SK-N-SH treated with all-trans-retinoic acid at 6 μM for 48 hours (cell line): Measurements from ENCODE around the gene IQSEC2.
A peak's percentile ranks its signal among the peaks of the same experiment; 100 is the strongest.

Source experiments
- ATAC-seq: fragments of 200-7000 bp; cut with Tn5 transposase; 3 replicates; pipeline ENCODE4 v1.9.1; 2020; ENCODE audit warnings: mild to moderate bottlenecking, moderate library complexity
- BACH2 ChIP-seq: fragments of 250-450 bp; sonication (Bioruptor Pico); IDR thresholded peaks from 2 replicates; pipeline ENCODE4 v1.9.0; 2021; ENCODE audit warnings: mild to moderate bottlenecking, borderline replicate concordance
- CSDC2 ChIP-seq: fragments of 250-450 bp; sonication (Bioruptor Pico); IDR thresholded peaks from 2 replicates; pipeline ENCODE4 v1.5.0; 2020; ENCODE audit warnings: mild to moderate bottlenecking, moderate library complexity
- CSRNP3 ChIP-seq: fragments of 250-450 bp; sonication (Bioruptor Pico); IDR thresholded peaks from 2 replicates; pipeline ENCODE4 v1.5.1; 2021; ENCODE audit warnings: mild to moderate bottlenecking, moderate library complexity
- ESRRG ChIP-seq: fragments of 250-450 bp; sonication (Bioruptor Pico); IDR thresholded peaks from 2 replicates; pipeline ENCODE4 v1.6.1; 2021; ENCODE audit warnings: mild to moderate bottlenecking
- GLIS3 ChIP-seq: fragments of 250-450 bp; sonication (Bioruptor Pico); IDR thresholded peaks from 2 replicates; pipeline ENCODE4 v1.5.0; 2020; ENCODE audit warnings: mild to moderate bottlenecking, moderate library complexity
- ISL1 ChIP-seq: fragments of 250-450 bp; sonication (Bioruptor Pico); IDR thresholded peaks from 2 replicates; pipeline ENCODE4 v2.1.2; 2022; ENCODE audit warnings: mild to moderate bottlenecking, moderate library complexity
- OSR1 ChIP-seq: fragments of 250-450 bp; sonication (Bioruptor Pico); IDR thresholded peaks from 2 replicates; pipeline ENCODE4 v1.8.0; 2022; ENCODE audit warnings: moderate library complexity, mild to moderate bottlenecking, inconsistent platforms
- PPARA ChIP-seq: fragments of 250-450 bp; sonication (Bioruptor Pico); IDR thresholded peaks from 2 replicates; pipeline ENCODE4 v1.5.0; 2020; ENCODE audit warnings: mild to moderate bottlenecking, borderline replicate concordance
- RARB ChIP-seq: fragments of 250-450 bp; sonication (Bioruptor Pico); IDR thresholded peaks from 2 replicates; pipeline ENCODE4 v1.8.0; 2021; ENCODE audit warnings: mild to moderate bottlenecking, moderate library complexity
- SNAI2 ChIP-seq: fragments of 250-450 bp; sonication (Bioruptor Pico); IDR thresholded peaks from 2 replicates; pipeline ENCODE4 v1.5.0; 2020; ENCODE audit warnings: mild to moderate bottlenecking, moderate library complexity
- TOX ChIP-seq: fragments of 250-450 bp; sonication (Bioruptor Pico); IDR thresholded peaks from 2 replicates; pipeline ENCODE4 v1.8.0; 2021; ENCODE audit warnings: mild to moderate bottlenecking, moderate library complexity, borderline replicate concordance
- ZC3H10 ChIP-seq: fragments of 250-450 bp; sonication (Bioruptor Pico); IDR thresholded peaks from 2 replicates; pipeline ENCODE4 v1.5.1; 2021; ENCODE audit warnings: mild to moderate bottlenecking, moderate library complexity
- ZFP3 ChIP-seq: fragments of 250-450 bp; sonication (Bioruptor Pico); IDR thresholded peaks from 2 replicates; pipeline ENCODE4 v1.5.0; 2020; ENCODE audit warnings: mild to moderate bottlenecking, moderate library complexity
- ZFP30 ChIP-seq: fragments of 450-650 bp; formaldehyde crosslinking; IDR thresholded peaks from 2 replicates; pipeline ENCODE4 v1.5.0; 2022; ENCODE audit warnings: mild to moderate bottlenecking, moderate library complexity
- ZNF565 ChIP-seq: fragments of 450-650 bp; formaldehyde crosslinking; conservative IDR thresholded peaks from 2 replicates; pipeline ENCODE4 v1.5.0; 2020; ENCODE audit warnings: low read depth, mild to moderate bottlenecking, moderate library complexity
- ZNF70 ChIP-seq: fragments of 450-650 bp; formaldehyde crosslinking; IDR thresholded peaks from 2 replicates; pipeline ENCODE4 v1.5.0; 2020; ENCODE audit warnings: mild to moderate bottlenecking, moderate library complexity
- ZNF8 ChIP-seq: fragments of 450-650 bp; formaldehyde crosslinking; IDR thresholded peaks from 2 replicates; pipeline ENCODE4 v1.5.0; 2020; ENCODE audit warnings: mild to moderate bottlenecking, moderate library complexity
- TF ChIP-seq, protein P1 (sequence below): fragments of 250-450 bp; sonication (Bioruptor Pico); IDR thresholded peaks from 2 replicates; pipeline ENCODE4 v1.5.0; 2020; ENCODE audit warnings: mild to moderate bottlenecking, moderate library complexity
- TF ChIP-seq, protein P2 (sequence below): fragments of 250-450 bp; sonication (Bioruptor Pico); IDR thresholded peaks from 2 replicates; pipeline ENCODE4 v1.8.0; 2021; ENCODE audit warnings: low read depth, mild to moderate bottlenecking, moderate library complexity, borderline replicate concordance

The IQSEC2 gene

DNA sequence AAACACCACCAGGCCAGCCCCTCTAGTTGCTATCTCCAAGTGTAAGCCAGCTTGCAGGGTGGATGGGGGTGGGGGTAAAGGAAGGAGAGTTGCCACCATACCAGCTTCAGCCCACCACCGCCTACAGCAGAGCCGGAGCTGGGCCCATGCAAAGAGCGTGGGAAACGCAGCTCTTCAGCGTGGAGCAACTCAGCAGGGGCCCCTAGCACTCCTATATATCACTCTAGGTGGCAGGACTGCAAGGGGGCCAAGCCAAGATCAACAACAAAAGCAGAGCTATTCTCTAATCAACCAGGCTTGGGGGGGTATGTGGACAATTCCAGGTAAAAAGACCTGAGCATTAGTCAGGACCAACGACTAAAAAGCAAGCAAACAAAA, 35.5 kb upstream of the IQSEC2 start:
- TF ChIP-seq ISL1 (CRISPR knock-in tag) (no peak), ESRRG (CRISPR knock-in tag) (no peak), ZFP3 (no peak), ZNF8 (no peak), OSR1 (no peak), TOX (CRISPR knock-in tag) (no peak), RARB (no peak), BACH2 (CRISPR knock-in tag) (no peak), ZNF565 (no peak), PPARA (CRISPR knock-in tag) (no peak), ZNF70 (CRISPR knock-in tag) (no peak), CSDC2 (CRISPR knock-in tag) (no peak), SNAI2 (CRISPR knock-in tag) (no peak), ZC3H10 (CRISPR knock-in tag) (no peak), ZFP30 (no peak), GLIS3 (CRISPR knock-in tag) (no peak)
- TF ChIP-seq, protein P1, sequence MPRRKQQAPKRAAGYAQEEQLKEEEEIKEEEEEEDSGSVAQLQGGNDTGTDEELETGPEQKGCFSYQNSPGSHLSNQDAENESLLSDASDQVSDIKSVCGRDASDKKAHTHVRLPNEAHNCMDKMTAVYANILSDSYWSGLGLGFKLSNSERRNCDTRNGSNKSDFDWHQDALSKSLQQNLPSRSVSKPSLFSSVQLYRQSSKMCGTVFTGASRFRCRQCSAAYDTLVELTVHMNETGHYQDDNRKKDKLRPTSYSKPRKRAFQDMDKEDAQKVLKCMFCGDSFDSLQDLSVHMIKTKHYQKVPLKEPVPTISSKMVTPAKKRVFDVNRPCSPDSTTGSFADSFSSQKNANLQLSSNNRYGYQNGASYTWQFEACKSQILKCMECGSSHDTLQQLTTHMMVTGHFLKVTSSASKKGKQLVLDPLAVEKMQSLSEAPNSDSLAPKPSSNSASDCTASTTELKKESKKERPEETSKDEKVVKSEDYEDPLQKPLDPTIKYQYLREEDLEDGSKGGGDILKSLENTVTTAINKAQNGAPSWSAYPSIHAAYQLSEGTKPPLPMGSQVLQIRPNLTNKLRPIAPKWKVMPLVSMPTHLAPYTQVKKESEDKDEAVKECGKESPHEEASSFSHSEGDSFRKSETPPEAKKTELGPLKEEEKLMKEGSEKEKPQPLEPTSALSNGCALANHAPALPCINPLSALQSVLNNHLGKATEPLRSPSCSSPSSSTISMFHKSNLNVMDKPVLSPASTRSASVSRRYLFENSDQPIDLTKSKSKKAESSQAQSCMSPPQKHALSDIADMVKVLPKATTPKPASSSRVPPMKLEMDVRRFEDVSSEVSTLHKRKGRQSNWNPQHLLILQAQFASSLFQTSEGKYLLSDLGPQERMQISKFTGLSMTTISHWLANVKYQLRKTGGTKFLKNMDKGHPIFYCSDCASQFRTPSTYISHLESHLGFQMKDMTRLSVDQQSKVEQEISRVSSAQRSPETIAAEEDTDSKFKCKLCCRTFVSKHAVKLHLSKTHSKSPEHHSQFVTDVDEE (CRISPR knock-in tag) = no peak
- no peak for ATAC-seq

DNA sequence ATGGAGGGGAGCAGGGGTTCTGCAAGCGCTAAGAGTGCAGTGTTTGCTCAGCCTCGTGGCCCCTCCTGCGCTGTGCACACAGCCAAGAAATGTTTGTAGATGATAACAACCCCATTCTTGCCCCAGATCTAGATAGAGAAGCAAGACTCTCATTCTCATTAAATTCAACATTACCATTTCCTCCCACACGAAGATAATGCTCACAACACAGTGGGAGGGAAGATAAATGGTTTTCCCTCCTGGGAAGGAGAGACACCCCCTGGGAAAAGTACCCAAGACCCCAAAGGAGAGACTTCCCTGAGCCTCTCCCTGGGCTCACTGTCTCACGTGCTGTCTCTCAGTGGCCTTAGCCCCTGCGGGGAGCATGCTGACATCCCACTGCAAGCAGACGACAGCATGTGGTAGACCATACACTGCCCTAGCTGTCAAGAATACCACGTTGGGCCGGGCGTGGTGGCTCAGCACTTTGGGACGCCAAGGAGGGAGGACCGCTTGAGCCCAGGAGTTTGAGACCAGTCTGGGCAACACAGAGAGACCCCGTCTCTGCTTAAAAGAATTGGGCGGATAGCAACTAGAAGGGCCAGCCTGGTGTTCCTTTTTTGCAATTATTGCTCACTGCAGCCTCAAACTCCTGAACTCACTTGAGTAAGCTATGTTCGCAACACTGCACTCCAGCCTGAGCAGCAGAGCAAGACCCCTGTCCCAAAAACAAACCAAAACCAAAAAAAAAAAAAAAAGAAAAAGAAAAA, 34.9 kb upstream of the IQSEC2 start:
- ATAC-seq = no peak
- TF ChIP-seq SNAI2 (CRISPR knock-in tag) = no peak
- TF ChIP-seq, protein P2, sequence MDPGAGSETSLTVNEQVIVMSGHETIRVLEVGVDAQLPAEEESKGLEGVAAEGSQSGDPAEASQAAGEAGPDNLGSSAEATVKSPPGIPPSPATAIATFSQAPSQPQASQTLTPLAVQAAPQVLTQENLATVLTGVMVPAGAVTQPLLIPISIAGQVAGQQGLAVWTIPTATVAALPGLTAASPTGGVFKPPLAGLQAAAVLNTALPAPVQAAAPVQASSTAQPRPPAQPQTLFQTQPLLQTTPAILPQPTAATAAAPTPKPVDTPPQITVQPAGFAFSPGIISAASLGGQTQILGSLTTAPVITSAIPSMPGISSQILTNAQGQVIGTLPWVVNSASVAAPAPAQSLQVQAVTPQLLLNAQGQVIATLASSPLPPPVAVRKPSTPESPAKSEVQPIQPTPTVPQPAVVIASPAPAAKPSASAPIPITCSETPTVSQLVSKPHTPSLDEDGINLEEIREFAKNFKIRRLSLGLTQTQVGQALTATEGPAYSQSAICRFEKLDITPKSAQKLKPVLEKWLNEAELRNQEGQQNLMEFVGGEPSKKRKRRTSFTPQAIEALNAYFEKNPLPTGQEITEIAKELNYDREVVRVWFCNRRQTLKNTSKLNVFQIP (CRISPR knock-in tag) = no peak

DNA sequence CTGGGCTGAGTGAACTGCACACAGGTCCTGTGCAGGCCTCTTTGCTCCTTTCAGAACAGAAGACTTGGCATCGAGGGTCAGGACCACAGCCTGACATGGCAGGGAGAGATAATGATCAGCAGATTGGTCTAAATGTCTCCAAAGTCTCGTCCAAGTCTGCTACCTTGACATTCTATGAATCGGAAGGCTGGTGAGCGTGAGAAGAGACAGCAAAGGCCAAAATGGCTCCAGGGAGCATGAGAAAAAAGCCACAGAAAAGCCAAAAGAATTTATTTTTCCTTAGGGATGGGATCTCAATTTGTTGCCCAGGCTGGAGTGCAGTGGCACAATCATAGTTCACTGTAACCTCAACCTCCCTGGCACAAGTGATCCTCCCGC, 32.3 kb upstream of the IQSEC2 start:
- no peak; the same call in 2 of the 3 replicates for ATAC-seq
- TF ChIP-seq GLIS3 (CRISPR knock-in tag) (no peak), OSR1 (no peak), TOX (CRISPR knock-in tag) (no peak)

GRCh38 chrX:53312946-53313727, 31.8 kb upstream of the IQSEC2 start:
- TF ChIP-seq CSRNP3 (CRISPR knock-in tag) (no peak), OSR1 (no peak)
- TF ChIP-seq, protein P1 (CRISPR knock-in tag) = no peak
- ATAC-seq = peak; percentile 85
